Prostate gland (tissue), 2 donors: ENCODE results near the gene PIMREG. TPM values are rescaled to one million over a fixed set of nuclear protein-coding genes. Genes with fewer than 3 reads are reported as not detected.
"Not testable (repeated sequence)": the region's sequence is repeated elsewhere in the genome, so short reads cannot be mapped to it uniquely, and the experiment has no call there.

Experiments used
- DNase-seq: peaks from one replicate; pipeline ENCODE4 v3.0.0-alpha.2; 2019; ENCODE audit warnings: low spot score
- H3K27ac ChIP-seq, 2 donors: fragments of 200-600 bp; sonication (generic); 2 replicates each; pipeline ENCODE4 v1.5.1; 2017 to 2019
- H3K27me3 ChIP-seq: fragments of 200-600 bp; sonication (generic); replicated peaks from 2 replicates; pipeline ENCODE4 v1.5.1; 2019; ENCODE audit not compliant: insufficient read depth
- H3K36me3 ChIP-seq, 2 donors: fragments of 200-600 bp; sonication (generic); 1 replicate in 1 of 2; 2 replicates in 1 of 2; pipeline versions ENCODE4 v1.5.1 to v1.8.1; 2017 to 2019
- H3K4me1 ChIP-seq: fragments of 200-600 bp; sonication (generic); replicated peaks from 2 replicates; pipeline ENCODE4 v1.5.1; 2019
- H3K4me3 ChIP-seq, 2 donors: fragments of 200-600 bp; sonication (generic); 2 replicates each; pipeline ENCODE4 v1.5.1; 2017 to 2019
- H3K9me3 ChIP-seq: fragments of 200-600 bp; sonication (generic); 2 replicates; pipeline ENCODE4 v1.5.1; 2017
- CTCF ChIP-seq, 4 experiments: fragments of 200-600 bp in 2 of 4; fragments of 450-650 bp in 2 of 4; sonication (generic) in 2 of 4; IDR thresholded peaks; 1 replicate in 3 of 4; 2 replicates in 1 of 4; pipeline ENCODE4 v1.5.1; 2016 to 2019; ENCODE audit warnings: antibody characterized with exemption in 4 of 4, mild to moderate bottlenecking in 2 of 4, moderate library complexity in 2 of 4
- POLR2A ChIP-seq: fragments of 450-650 bp; IDR thresholded peaks from one replicate; pipeline ENCODE4 v1.6.1; 2016; ENCODE audit warnings: antibody characterized with exemption, mild to moderate bottlenecking
- POLR2AphosphoS5 ChIP-seq: sonication (generic); formaldehyde crosslinking; IDR thresholded peaks from one replicate; pipeline ENCODE4 v1.6.1; 2017; ENCODE audit warnings: antibody characterized with exemption
- WGBS: methylation state at CpG from one replicate; pipeline ENCODE4 v1.1.5; 2018; 5-methylcytosine and 5-hydroxymethylcytosine counted together
- intact Hi-C: fragments of 100-400 bp; cut with DNase I; formaldehyde crosslinking; loops from one replicate; pipeline ENCODE4 v1.14.2; 2022
- total RNA-seq, 2 donors: library from RNA; depleted of rRNA; stranded (reverse); fragments of >200 nt; gene quantifications; one replicate each; pipeline ENCODE4 v1.1.0, GENCODE V29; 2016

PIMREG gene
- total RNA-seq, 2 donors from 2014 or later = 0.45 to 4.9 TPM

- 54% methylated on average over 13 of the region's 13 CpGs for WGBS
- no peaks in the 10 kb centered on the region for H3K36me3 ChIP-seq
- no peaks in the 10 kb centered on the region for H3K4me1 ChIP-seq
- intact Hi-C loops = no loop called here
- no peaks in the 10 kb centered on the region for H3K27me3 ChIP-seq
- no peak for TF ChIP-seq POLR2A
- TF ChIP-seq POLR2AphosphoS5 = no peak
- TF ChIP-seq CTCF (IDR thresholded peaks at IDR 0.05) = no peak
- H3K4me3 ChIP-seq = no peak overlapping the region
- H3K27ac ChIP-seq = no peak overlapping the region
- DNase-seq = no peak
- H3K9me3 ChIP-seq = no peaks in the 10 kb centered on the region
These were observed 35.5 kb downstream of the PIMREG start for GRCh38 chr17:6479622-6480302.

- H3K36me3 ChIP-seq = no peaks in the 10 kb centered on the region
- 51% methylated on average over 4 of the region's 9 CpGs for WGBS
These were observed 36.0 kb downstream of the PIMREG start for GRCh38 chr17:6480303-6480675.

GRCh38 chr17:6482105-6482455, 37.8 kb downstream of the PIMREG start:
- no peak for TF ChIP-seq CTCF (IDR thresholded peaks at IDR 0.05)
- no peak for TF ChIP-seq POLR2A
- TF ChIP-seq POLR2AphosphoS5 = no peak
- WGBS = 85% methylated on average over 6 of the region's 6 CpGs
- H3K4me3 ChIP-seq = no peak overlapping the region
- no peaks in the 10 kb centered on the region for H3K9me3 ChIP-seq
- intact Hi-C loops = no loop called here
- no peaks in the 10 kb centered on the region for H3K4me1 ChIP-seq
- no peak for DNase-seq
- no peaks in the 10 kb centered on the region for H3K36me3 ChIP-seq
- no peak overlapping the region for H3K27ac ChIP-seq
- no peaks in the 10 kb centered on the region for H3K27me3 ChIP-seq

More at GRCh38 chr17:6480303-6480675, 36.0 kb downstream of the PIMREG start:
- no peak overlapping the region for H3K4me3 ChIP-seq
- no peak for DNase-seq
- no peaks in the 10 kb centered on the region for H3K27me3 ChIP-seq
- no peaks in the 10 kb centered on the region for H3K9me3 ChIP-seq
- H3K4me1 ChIP-seq = no peaks in the 10 kb centered on the region
- TF ChIP-seq POLR2A (no peak), CTCF (IDR thresholded peaks at IDR 0.05) (no peak), POLR2AphosphoS5 (no peak)
- intact Hi-C loops = no loop called here
- H3K27ac ChIP-seq = no peak overlapping the region

GRCh38 chr17:6482796-6483195, 38.5 kb downstream of the PIMREG start:
- H3K4me3 ChIP-seq, H3K27ac ChIP-seq, H3K36me3 ChIP-seq, H3K27me3 ChIP-seq, H3K9me3 ChIP-seq, H3K4me1 ChIP-seq, DNase-seq, intact Hi-C loops: not testable (repeated sequence)
- WGBS = 88% methylated on average over 10 of the region's 10 CpGs

- Histone ChIP-seq H3K27me3 (no peaks in the 10 kb centered on the region), H3K4me1 (no peaks in the 10 kb centered on the region), H3K36me3 (no peaks in the 10 kb centered on the region), H3K4me3 (no peak overlapping the region), H3K27ac (no peak overlapping the region), H3K9me3 (no peaks in the 10 kb centered on the region)
- WGBS = 87% methylated on average over 12 of the region's 16 CpGs
- DNase-seq = no peak
- TF ChIP-seq CTCF (IDR thresholded peaks at IDR 0.05) = no peak
- no peak for TF ChIP-seq POLR2AphosphoS5
- TF ChIP-seq POLR2A = no peak
- intact Hi-C loops = no loop called here
These were observed 39.3 kb downstream of the PIMREG start for GRCh38 chr17:6483507-6483906.
